IMR-90 (cell line): ENCODE data around the gene COG7.
"Not testable (repeated sequence)": the region's sequence is repeated elsewhere in the genome, so short reads cannot be mapped to it uniquely, and the experiment has no call there.

Experiments used
- BHLHE40 ChIP-seq: fragments of 150-350 bp; IDR thresholded peaks from 2 replicates; pipeline ENCODE4 v1.6.1; 2016; ENCODE audit warnings: mild to moderate bottlenecking, low read depth, low read length
- CEBPB ChIP-seq: IDR thresholded peaks from 2 replicates; pipeline ENCODE4 v1.6.1; 2012; ENCODE audit warnings: low read depth, low read length, improper control_type of control experiment
- CTCF ChIP-seq: conservative IDR thresholded peaks from 2 replicates; pipeline ENCODE4 v1.5.1; 2012; ENCODE audit warnings: mild to moderate bottlenecking, low read depth, low read length, improper control_type of control experiment
- ELK1 ChIP-seq: fragments of 150-350 bp; IDR thresholded peaks from 2 replicates; pipeline ENCODE4 v1.6.1; 2016; ENCODE audit warnings: low read depth, mild to moderate bottlenecking, low read length, moderate library complexity, borderline replicate concordance
- POLR2A ChIP-seq: IDR thresholded peaks from 2 replicates; pipeline ENCODE4 v1.6.1; 2012; ENCODE audit warnings: mild to moderate bottlenecking, low read depth, low read length
- RCOR1 ChIP-seq: IDR thresholded peaks from 2 replicates; pipeline ENCODE4 v1.6.1; 2012; ENCODE audit warnings: mild to moderate bottlenecking, low read length, improper control_type of control experiment; ENCODE audit not compliant: insufficient replicate concordance
- SMC3 ChIP-seq: fragments of 150-350 bp; IDR thresholded peaks from 2 replicates; pipeline ENCODE4 v1.6.1; 2016; ENCODE audit warnings: low read depth, mild to moderate bottlenecking, antibody characterized with exemption, low read length, moderate library complexity
- USF2 ChIP-seq: fragments of 150-350 bp; IDR thresholded peaks from 2 replicates; pipeline ENCODE4 v1.6.1; 2017; ENCODE audit warnings: mild to moderate bottlenecking, antibody characterized with exemption, low read length, low read depth

- not testable (repeated sequence) for TF ChIP-seq ELK1, POLR2A, CTCF, BHLHE40, RCOR1, USF2, SMC3, CEBPB
Observed at GRCh38 chr16:23437542-23437941, 15.4 kb downstream of the COG7 start.
